Heart right ventricle (tissue), 16 donors: ENCODE measurements around the gene SPTBN4. TPM values are rescaled to one million over a fixed set of nuclear protein-coding genes. Genes with fewer than 3 reads are reported as not detected.

Source experiments
- ATAC-seq, 8 donors: fragments of 200-7000 bp; cut with Tn5 transposase; one replicate each; pipeline ENCODE4 v1.9.1; 2020; ENCODE audit warnings: mild to moderate bottlenecking in 8 of 8, moderate library complexity in 8 of 8, moderate number of reproducible peaks in 1 of 8
- DNase-seq, 2 donors: peaks; one replicate each; pipeline ENCODE4 v3.0.0-alpha.2; 2020
- H3K27ac ChIP-seq, 10 donors: fragments of 200-600 bp; sonication (generic) in 2 of 10; one replicate each; pipeline versions ENCODE4 v1.5.0 to v1.8.0; 2020 to 2022; ENCODE audit warnings: mild to moderate bottlenecking in 3 of 10
- H3K27me3 ChIP-seq, 7 donors: fragments of 200-600 bp; one replicate each; pipeline ENCODE4 v1.8.0; 2021 to 2022; ENCODE audit warnings: mild to moderate bottlenecking in 2 of 7
- H3K36me3 ChIP-seq, 9 donors: fragments of 200-600 bp; sonication (generic) in 1 of 9; one replicate each; pipeline versions ENCODE4 v1.5.0 to v1.8.0; 2020 to 2022; ENCODE audit warnings: mild to moderate bottlenecking in 2 of 9
- H3K4me1 ChIP-seq, 9 donors: fragments of 200-600 bp; sonication (generic) in 1 of 9; one replicate each; pipeline versions ENCODE4 v1.5.0 to v1.8.0; 2020 to 2022; ENCODE audit warnings: mild to moderate bottlenecking in 4 of 9
- H3K4me3 ChIP-seq, 10 donors: fragments of 200-600 bp; sonication (generic) in 2 of 10; one replicate each; pipeline versions ENCODE4 v1.5.0 to v1.8.0; 2020 to 2022; ENCODE audit warnings: mild to moderate bottlenecking in 7 of 10, moderate library complexity in 2 of 10
- H3K9me3 ChIP-seq, 11 donors: fragments of 200-600 bp in 10 of 11; sonication (generic) in 2 of 11; one replicate each; pipeline versions ENCODE4 v1.5.0 to v1.8.0; 2013 to 2022; ENCODE audit warnings: mild to moderate bottlenecking in 2 of 11, control low read depth in 1 of 11, moderate library complexity in 1 of 11
- WGBS, 2 donors: extraction: QIAGEN DNeasy Blood & Tissue Kit; methylation state at CpG; one replicate each; pipeline ENCODE4 v1.1.7; 2013; ENCODE audit warnings: inconsistent platforms in 1 of 2; 5-methylcytosine and 5-hydroxymethylcytosine counted together
- intact Hi-C, 10 donors: fragments of 100-400 bp; cut with DNase I; formaldehyde crosslinking; loops; one replicate each; pipeline versions ENCODE4 v1.11.1 to v1.14.2; 2022
- polyA plus RNA-seq, 2 donors: library from polyadenylated mRNA; stranded (reverse); fragments of 200-250 nt; gene quantifications; one replicate each; pipeline ENCODE4 v1.2.3, GENCODE V29; 2013
- total RNA-seq, 10 donors: library from RNA; stranded (reverse); fragmentation: NEBNext Ultra II Directional in 3 of 10; extraction: Animal tissue kit (Norgen Biotek cat#: 25700) in 3 of 10; gene quantifications; one replicate each; pipeline versions ENCODE4 v1.2.1 to v1.2.4, GENCODE V29; 2021 to 2023
- TF ChIP-seq, protein P1 (sequence below), 9 donors: fragments of 200-600 bp; sonication (generic) in 2 of 9; IDR thresholded peaks; one replicate each; pipeline versions ENCODE4 v1.5.0 to v1.8.0; 2021 to 2022; ENCODE audit warnings: antibody characterized with exemption in 9 of 9, mild to moderate bottlenecking in 5 of 9, moderate library complexity in 1 of 9
- donor health status: Arrhythmogenic right ventricular cardiomyopathy.
- donor health status: ischemic (EF 13 %, LVEDD 7.1; RV severe dilation, severe dysfunction).
- donor health status: healthy with polysubstance abuse.
- donor health status: DM: no; HTN: yes; CAD: no.
- donor health status: DM: no; HTN: no; CAD: no.
- donor health status: ischemic (EF 25% LVEDD 6.9; RV normal size, moderate dysfunction).
- donor health status: ischemic (EF 25% LVEDD 5.7; RV mildly dilated, moderate dysfunction).
- donor health status: healthy.
- donor health status: DM: yes; HTN: yes; CAD: no.
- donor health status: Ischemic cardiomyopathy.
- donor health status: ischemic (EF 35%, LVEDD 5.7; RV mildly dilated, moderate dysfunction).
- donor health status: nonischemic (EF 11% LVEDD 7.7; RV severe dilation, severe dysfunction).
- donor health status: DM: yes; HTN: yes; CAD: no.
- donor health status: PGD.
- donor health status: ischemic (EF 29% LVEDD 5.4; RV normal size, mild dysfunction).
- donor health status: nonischemic (EF 23%, LVEDD 6.1; RV moderate dilation, normal function).

SPTBN4 gene
- total and polyA plus RNA-seq, 12 donors = 3.0 to 13.8 (median 4.9) TPM

DNA sequence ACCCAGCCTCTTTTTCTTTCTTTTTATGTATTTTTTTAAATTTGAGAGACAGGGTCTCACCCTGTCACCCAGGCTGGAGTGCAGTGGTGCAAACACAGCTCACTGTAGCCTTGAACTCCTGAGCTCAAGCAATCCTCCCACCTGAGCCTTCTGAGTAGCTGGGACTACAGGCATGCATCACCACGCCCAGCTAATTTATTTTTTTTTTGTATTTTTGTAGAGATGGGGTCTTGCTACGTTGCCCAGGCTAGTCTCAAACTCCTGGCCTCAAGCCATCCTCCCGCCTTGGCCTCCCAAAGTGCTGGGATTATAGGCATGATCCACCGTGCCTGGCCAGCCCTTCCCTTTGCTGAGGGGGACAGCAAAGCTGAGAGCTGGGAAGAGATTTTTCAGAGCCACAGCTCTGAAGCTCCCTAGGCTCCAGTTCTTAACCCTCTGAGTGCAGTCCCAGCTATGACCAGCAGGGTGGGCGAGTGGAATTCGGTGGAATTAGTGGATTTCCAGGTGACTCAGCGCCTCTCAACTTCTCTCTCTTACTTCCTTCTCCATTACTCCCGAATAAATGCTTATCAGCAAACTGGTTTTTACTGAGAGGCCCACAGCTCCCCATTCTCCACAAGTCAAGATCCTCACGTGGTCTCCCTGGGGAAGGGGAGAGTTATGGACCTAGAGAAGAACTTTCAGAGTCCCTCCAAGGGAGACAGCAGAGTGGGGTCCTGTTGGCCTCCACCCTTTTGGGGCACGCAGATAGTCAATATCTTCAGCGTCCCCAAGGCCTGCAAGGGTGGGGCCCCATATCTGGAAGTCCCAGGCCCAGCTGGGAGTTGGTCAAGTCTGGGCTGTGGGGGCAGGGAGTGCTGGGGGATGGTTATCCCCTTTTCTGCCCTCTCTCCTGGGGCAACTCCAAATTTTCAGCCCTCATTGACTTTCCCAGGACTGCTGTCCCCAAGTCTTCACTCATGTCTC, 2.5 kb upstream of the SPTBN4 start:
- WGBS, 2 donors = 28 to 30% methylated on average over 11 of the region's 11 CpGs
- H3K9me3 ChIP-seq = no peaks in the 10 kb centered on the region
- TF ChIP-seq, protein P1, sequence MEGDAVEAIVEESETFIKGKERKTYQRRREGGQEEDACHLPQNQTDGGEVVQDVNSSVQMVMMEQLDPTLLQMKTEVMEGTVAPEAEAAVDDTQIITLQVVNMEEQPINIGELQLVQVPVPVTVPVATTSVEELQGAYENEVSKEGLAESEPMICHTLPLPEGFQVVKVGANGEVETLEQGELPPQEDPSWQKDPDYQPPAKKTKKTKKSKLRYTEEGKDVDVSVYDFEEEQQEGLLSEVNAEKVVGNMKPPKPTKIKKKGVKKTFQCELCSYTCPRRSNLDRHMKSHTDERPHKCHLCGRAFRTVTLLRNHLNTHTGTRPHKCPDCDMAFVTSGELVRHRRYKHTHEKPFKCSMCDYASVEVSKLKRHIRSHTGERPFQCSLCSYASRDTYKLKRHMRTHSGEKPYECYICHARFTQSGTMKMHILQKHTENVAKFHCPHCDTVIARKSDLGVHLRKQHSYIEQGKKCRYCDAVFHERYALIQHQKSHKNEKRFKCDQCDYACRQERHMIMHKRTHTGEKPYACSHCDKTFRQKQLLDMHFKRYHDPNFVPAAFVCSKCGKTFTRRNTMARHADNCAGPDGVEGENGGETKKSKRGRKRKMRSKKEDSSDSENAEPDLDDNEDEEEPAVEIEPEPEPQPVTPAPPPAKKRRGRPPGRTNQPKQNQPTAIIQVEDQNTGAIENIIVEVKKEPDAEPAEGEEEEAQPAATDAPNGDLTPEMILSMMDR (IDR thresholded peaks at IDR 0.05) = peak; percentile 67 to 88 (median 83)
- intact Hi-C loops = loop anchor here in 7 of 10 donors (1.0 to 10.0 kb wide), 13 partner anchors 20 to 170 kb away; partner anchors contain the start of genes SERTAD3 (in 2 of the 7) and LTBP4 (in 1 of the 7)
- peaks cover 6 to 53% (median 26%) of the 10 kb centered on the region in 9 donors for H3K4me1 ChIP-seq
- peaks cover 0 to 26% (median 0%) of the 10 kb centered on the region in 7 donors for H3K27me3 ChIP-seq
- no peaks in the 10 kb centered on the region for H3K36me3 ChIP-seq
- H3K4me3 ChIP-seq = peak overlapping the region in 9 of 10 donors; percentile 60 to 97 (median 74)
- DNase-seq (peak; percentile 80 to 86), ATAC-seq (peak in 5 of 8 donors; percentile 8 to 49 (median 14))
- H3K27ac ChIP-seq = peak overlapping the region; percentile 70 to 94 (median 86)

- Histone ChIP-seq H3K9me3 (no peaks in the 10 kb centered on the region), H3K4me1 (peaks cover 6 to 53% (median 26%) of the 10 kb centered on the region in 9 donors), H3K36me3 (no peaks in the 10 kb centered on the region), H3K27ac (peak overlapping the region; percentile 70 to 94 (median 86)), H3K4me3 (peak overlapping the region; percentile 49 to 97 (median 74)), H3K27me3 (peaks cover 0 to 26% (median 0%) of the 10 kb centered on the region in 7 donors)
- intact Hi-C loops = loop anchor here in 7 of 10 donors (1.0 to 10.0 kb wide), 12 partner anchors 20 to 170 kb away; partner anchors contain the start of genes SERTAD3 (in 2 of the 7) and LTBP4 (in 1 of the 7)
- TF ChIP-seq, protein P1 (IDR thresholded peaks at IDR 0.05) = no peak
- peak in 7 of 8 donors; percentile 0 to 32 (median 8) for ATAC-seq
- no peak for DNase-seq
- WGBS, 2 donors = 13 to 15% methylated on average over 11 of the region's 11 CpGs
Measured at GRCh38 chr19:40465025-40465556, 1.7 kb upstream of the SPTBN4 start.

- 0 to 1% methylated on average over 54 of the region's 54 CpGs for WGBS, 2 donors
- Histone ChIP-seq H3K4me3 (peak within 1 kb of the TSS; percentile 49 to 97 (median 74)), H3K36me3 (no peaks in the 10 kb centered on the region), H3K4me1 (peaks cover 6 to 50% (median 26%) of the 10 kb centered on the region in 9 donors), H3K27ac (peak within 1 kb of the TSS; percentile 70 to 94 (median 86)), H3K9me3 (no peaks in the 10 kb centered on the region), H3K27me3 (peaks cover 0 to 26% (median 0%) of the 10 kb centered on the region in 7 donors)
- TF ChIP-seq, protein P1 (IDR thresholded peaks at IDR 0.05) = no peak
- DNase-seq = peak; percentile 99 to 100
- intact Hi-C loops = loop anchor here in 7 of 10 donors (1.0 to 10.0 kb wide), 12 partner anchors 21 to 169 kb away; partner anchors contain the start of genes SERTAD3 (in 2 of the 7) and LTBP4 (in 1 of the 7)
- ATAC-seq = peak; percentile 94 to 98 (median 97)
Measured at GRCh38 chr19:40465557-40466218, 1.1 kb upstream of the SPTBN4 start, which contains the start of gene BLVRB. Gene BLVRB, minus strand, starts transcription at chr19:40465745. Its CDS starts 57 bp downstream, at chr19:40465688.
